ENCODE measurements around the gene CAPZB. TPM values are rescaled to one million over a fixed set of nuclear protein-coding genes. Genes with fewer than 3 reads are reported as not detected.

CAPZB gene
- total RNA-seq, 4 donors from 2014 or later, result 107 to 210 (median 119) TPM

DNA sequence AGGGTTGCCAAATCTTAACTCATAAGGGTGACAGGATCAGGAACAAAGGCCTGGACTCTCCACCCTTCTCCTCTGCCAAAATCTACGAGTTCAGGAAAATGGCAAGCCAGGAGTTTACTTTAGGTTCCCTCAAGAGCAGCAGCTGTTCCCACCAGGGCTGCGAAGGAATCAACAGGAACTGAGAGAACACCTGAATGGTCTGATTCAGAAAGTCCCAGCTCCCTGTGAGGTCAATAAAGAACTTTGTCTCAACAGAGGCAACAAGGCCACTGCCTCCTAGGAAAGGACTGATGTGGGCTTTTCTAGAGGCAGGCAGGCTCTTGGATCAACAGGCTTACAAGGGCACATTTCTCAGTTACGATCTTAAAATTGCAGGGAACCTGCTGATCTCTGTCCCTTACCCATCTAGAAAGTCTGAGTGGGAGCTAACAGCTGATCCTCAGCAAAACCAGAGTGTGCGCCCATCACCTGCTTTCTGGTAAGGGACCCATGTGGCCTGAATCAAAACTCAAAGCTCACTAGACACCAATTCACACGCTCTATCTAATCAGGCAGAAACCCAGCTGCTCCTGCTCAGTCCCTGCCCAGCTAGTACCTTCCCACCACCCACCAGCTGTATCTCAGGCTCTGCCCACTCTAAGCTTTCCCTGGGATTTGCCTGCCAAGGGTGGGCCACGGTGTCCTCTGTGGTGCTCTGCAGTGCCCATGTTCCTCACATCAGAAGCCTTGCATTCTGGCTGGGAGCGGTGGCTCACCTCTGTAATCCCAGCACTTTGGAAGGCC, 83.1 kb downstream of the CAPZB start:
- H3K27me3 ChIP-seq, result no peaks in the 10 kb centered on the region
- no peak for DNase-seq
- H3K9me3 ChIP-seq, result no peaks in the 10 kb centered on the region
- peak overlapping the region in 3 of 4 donors; percentile 0 to 51 (median 34) for H3K27ac ChIP-seq
- no peaks in the 10 kb centered on the region for H3K36me3 ChIP-seq
- H3K4me1 ChIP-seq, result peaks cover 0 to 56% (median 0%) of the 10 kb centered on the region in 4 donors
- H3K4me3 ChIP-seq, result no peak overlapping the region
- no peak for TF ChIP-seq POLR2A (IDR thresholded peaks at IDR 0.05)
- TF ChIP-seq, protein P1, sequence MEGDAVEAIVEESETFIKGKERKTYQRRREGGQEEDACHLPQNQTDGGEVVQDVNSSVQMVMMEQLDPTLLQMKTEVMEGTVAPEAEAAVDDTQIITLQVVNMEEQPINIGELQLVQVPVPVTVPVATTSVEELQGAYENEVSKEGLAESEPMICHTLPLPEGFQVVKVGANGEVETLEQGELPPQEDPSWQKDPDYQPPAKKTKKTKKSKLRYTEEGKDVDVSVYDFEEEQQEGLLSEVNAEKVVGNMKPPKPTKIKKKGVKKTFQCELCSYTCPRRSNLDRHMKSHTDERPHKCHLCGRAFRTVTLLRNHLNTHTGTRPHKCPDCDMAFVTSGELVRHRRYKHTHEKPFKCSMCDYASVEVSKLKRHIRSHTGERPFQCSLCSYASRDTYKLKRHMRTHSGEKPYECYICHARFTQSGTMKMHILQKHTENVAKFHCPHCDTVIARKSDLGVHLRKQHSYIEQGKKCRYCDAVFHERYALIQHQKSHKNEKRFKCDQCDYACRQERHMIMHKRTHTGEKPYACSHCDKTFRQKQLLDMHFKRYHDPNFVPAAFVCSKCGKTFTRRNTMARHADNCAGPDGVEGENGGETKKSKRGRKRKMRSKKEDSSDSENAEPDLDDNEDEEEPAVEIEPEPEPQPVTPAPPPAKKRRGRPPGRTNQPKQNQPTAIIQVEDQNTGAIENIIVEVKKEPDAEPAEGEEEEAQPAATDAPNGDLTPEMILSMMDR (IDR thresholded peaks at IDR 0.05), result no peak

DNA sequence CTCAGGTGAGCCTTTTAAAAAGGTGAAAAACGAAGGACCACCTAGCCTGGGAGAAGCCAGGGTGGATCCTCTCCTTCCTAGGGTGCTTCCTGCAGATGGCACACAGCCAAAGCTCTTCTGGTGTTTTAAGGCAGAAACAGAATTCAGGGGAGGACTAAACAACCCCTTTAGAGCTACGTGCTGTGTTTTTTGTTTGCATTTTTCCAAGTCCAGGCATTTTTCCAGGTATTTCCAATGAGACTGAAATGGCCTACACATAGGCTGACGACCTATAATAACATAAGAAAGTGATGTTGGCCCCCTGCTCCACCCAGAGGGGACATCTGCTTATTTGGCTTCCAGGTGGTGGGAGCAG, 83.8 kb downstream of the CAPZB start:
- Histone ChIP-seq H3K9me3 (no peaks in the 10 kb centered on the region), H3K27ac (peak overlapping the region in 2 of 4 donors; percentile 34 to 51), H3K27me3 (no peaks in the 10 kb centered on the region), H3K4me3 (no peak overlapping the region), H3K36me3 (no peaks in the 10 kb centered on the region), H3K4me1 (peaks cover 0 to 56% (median 0%) of the 10 kb centered on the region in 4 donors)
- no peak for DNase-seq
- TF ChIP-seq, protein P1 (IDR thresholded peaks at IDR 0.05), result no peak

DNA sequence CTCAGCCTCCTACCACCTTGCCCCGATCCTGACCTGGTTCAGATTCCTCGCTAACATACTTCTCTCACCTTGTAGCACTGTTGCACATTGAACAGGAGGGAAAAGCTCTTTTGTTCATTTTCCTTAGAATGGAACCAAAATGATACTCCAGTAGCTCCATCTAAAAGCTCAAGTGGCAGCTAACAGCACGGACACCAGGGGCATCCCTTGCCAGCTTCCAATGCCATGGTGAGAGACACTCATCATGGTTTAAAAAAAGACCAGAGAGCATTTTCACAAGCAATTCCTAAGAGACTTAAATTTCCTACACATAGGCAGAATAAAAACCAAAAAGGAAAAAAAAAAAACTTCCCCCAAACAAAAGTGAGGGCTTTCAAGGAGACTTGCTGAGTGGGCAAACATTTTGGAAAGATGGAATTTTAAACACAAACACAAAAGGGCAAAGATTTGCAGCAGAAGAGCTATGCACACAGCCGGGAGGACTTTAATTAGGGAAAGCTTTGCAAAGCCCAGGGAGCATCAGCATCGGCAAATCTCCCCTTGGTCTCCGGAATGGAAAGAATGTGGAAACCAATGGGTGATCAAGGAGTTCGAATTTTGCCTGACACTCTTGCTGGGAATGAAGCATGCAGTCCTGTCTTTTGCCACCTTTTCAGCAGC, 84.3 kb downstream of the CAPZB start:
- Histone ChIP-seq H3K36me3 (peaks cover 0 to 4% (median 0%) of the 10 kb centered on the region in 3 donors), H3K9me3 (no peaks in the 10 kb centered on the region), H3K4me3 (no peak overlapping the region), H3K27ac (peak overlapping the region in 3 of 4 donors; percentile 17 to 51 (median 34)), H3K4me1 (peaks cover 0 to 58% (median 0%) of the 10 kb centered on the region in 4 donors), H3K27me3 (no peaks in the 10 kb centered on the region)
- TF ChIP-seq POLR2A (IDR thresholded peaks at IDR 0.05), result no peak
- no peak for DNase-seq

DNA sequence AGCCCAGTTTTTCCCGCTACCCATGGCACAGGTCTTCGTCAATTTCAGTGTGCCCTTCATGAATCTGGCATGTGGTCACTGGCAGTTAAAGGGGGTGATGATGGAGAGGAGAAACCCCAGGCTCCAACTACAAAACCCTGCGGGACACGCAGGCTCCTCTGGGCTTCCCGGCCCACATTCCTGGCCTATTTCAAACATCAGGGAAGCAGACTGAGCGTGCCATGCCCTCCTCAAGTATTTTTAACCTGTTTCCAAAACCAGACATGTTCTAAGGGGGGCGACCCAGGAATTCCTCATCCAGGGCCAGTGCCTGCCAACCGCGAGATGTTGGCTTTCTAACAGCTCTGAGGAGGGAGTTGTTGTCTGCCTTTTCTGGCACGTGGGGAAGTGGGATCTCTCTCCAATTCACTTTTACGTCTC, 85.1 kb downstream of the CAPZB start:
- H3K4me3 ChIP-seq, result no peak overlapping the region
- DNase-seq, result no peak
- peaks cover 0 to 8% (median 0%) of the 10 kb centered on the region in 3 donors for H3K36me3 ChIP-seq
- peak overlapping the region in 3 of 4 donors; percentile 17 to 51 (median 34) for H3K27ac ChIP-seq
- no peak for TF ChIP-seq POLR2A (IDR thresholded peaks at IDR 0.05)
- TF ChIP-seq, protein P1 (IDR thresholded peaks at IDR 0.05), result no peak
- peaks cover 0 to 65% (median 0%) of the 10 kb centered on the region in 4 donors for H3K4me1 ChIP-seq
- H3K27me3 ChIP-seq, result no peaks in the 10 kb centered on the region
- H3K9me3 ChIP-seq, result no peaks in the 10 kb centered on the region

DNA sequence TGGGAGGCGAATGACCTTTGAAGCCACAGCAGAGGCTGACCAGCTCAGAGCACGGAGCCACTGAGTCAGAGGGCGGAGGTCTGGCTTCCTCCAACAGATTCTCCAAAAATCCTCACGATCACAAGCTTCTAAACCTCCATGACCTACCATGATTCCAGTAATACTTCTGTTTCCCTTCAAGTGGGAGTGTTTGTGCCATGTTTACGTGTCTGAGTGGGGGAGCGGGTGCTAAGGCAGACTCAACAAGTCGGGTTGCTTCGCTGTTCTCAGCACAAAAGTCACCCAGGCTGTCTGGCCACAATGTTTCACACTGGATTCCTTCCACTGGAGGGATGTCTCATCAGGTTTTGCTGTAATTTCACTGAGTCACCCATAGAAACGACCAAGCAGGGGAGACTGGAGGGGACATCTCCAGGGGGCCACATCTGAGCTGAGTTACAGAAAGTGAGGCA, 87.0 kb downstream of the CAPZB start:
- no peaks in the 10 kb centered on the region for H3K27me3 ChIP-seq
- TF ChIP-seq, protein P1 (IDR thresholded peaks at IDR 0.05), result peak in 3 of 6 experiments; percentile 29 to 49 (median 31)
- TF ChIP-seq POLR2A (IDR thresholded peaks at IDR 0.05), result no peak
- H3K36me3 ChIP-seq, result peaks cover 0 to 8% (median 0%) of the 10 kb centered on the region in 3 donors
- no peaks in the 10 kb centered on the region for H3K9me3 ChIP-seq
- no peak for DNase-seq
- peaks cover 0 to 58% (median 3%) of the 10 kb centered on the region in 4 donors for H3K4me1 ChIP-seq
- H3K4me3 ChIP-seq, result no peak overlapping the region
- H3K27ac ChIP-seq, result peak overlapping the region in 2 of 4 donors; percentile 55 to 64
